Esophagus (tissue), 2 donors: ENCODE measurements around the gene HYAL2. TPM values are rescaled to one million over a fixed set of nuclear protein-coding genes. Genes with fewer than 3 reads are reported as not detected.

Source experiments
- H3K27ac ChIP-seq, 2 donors: one replicate each; pipeline ENCODE4 v1.5.1; 2013; ENCODE audit warnings: low read depth in 2 of 2, mild to moderate bottlenecking in 2 of 2, inconsistent platforms in 1 of 2, low read length in 1 of 2, moderate library complexity in 1 of 2
- H3K27me3 ChIP-seq, 2 donors: one replicate each; pipeline ENCODE4 v1.6.1; 2013; ENCODE audit warnings: low read length in 2 of 2, control low read depth in 1 of 2, mild to moderate bottlenecking in 1 of 2; ENCODE audit not compliant: insufficient read depth in 2 of 2, control insufficient read depth in 1 of 2
- H3K36me3 ChIP-seq, 2 donors: one replicate each; pipeline ENCODE4 v1.6.1; 2013; ENCODE audit warnings: low read length in 1 of 2; ENCODE audit not compliant: control insufficient read depth in 2 of 2, insufficient read depth in 2 of 2
- H3K4me1 ChIP-seq, 2 donors: one replicate each; pipeline ENCODE4 v1.6.1; 2013; ENCODE audit warnings: low read length in 1 of 2; ENCODE audit not compliant: control insufficient read depth in 2 of 2, insufficient read depth in 2 of 2
- H3K4me3 ChIP-seq, 2 donors: one replicate each; pipeline ENCODE4 v1.5.1; 2013; ENCODE audit warnings: low read length in 2 of 2, mild to moderate bottlenecking in 2 of 2, low read depth in 1 of 2, moderate library complexity in 1 of 2
- H3K9me3 ChIP-seq, 2 donors: one replicate each; pipeline ENCODE4 v1.6.1; 2013; ENCODE audit warnings: mild to moderate bottlenecking in 2 of 2, low read depth in 1 of 2, low read length in 1 of 2, moderate library complexity in 1 of 2; ENCODE audit not compliant: control insufficient read depth in 2 of 2, insufficient read depth in 1 of 2
- WGBS, 2 donors: extraction: QIAGEN DNeasy Blood & Tissue Kit; methylation state at CpG; one replicate each; pipeline ENCODE4 v1.1.7; 2013; 5-methylcytosine and 5-hydroxymethylcytosine counted together
- polyA plus RNA-seq, 2 donors: library from polyadenylated mRNA; stranded (reverse); fragments of 200-250 nt; gene quantifications; one replicate each; pipeline ENCODE4 v1.2.3, GENCODE V29; 2013
- donor health status: healthy with polysubstance abuse.
- donor health status: Bipolar disorder and iron deficiency.

HYAL2 gene
- polyA plus RNA-seq, 2 donors = 25.6 to 43.1 TPM

- Histone ChIP-seq H3K27ac (no peak overlapping the region), H3K27me3 (no peaks in the 10 kb centered on the region), H3K9me3 (no peaks in the 10 kb centered on the region), H3K4me3 (no peak overlapping the region), H3K4me1 (peaks cover 2 to 31% of the 10 kb centered on the region in 2 donors), H3K36me3 (peaks cover 0 to 4% of the 10 kb centered on the region in 2 donors)
- 86% methylated on average over 8 of the region's 8 CpGs for WGBS, 2 donors
Observed at GRCh38 chr3:50295553-50296431, 26.8 kb downstream of the HYAL2 start.

GRCh38 chr3:50294492-50295403 lies 27.8 kb downstream of the HYAL2 start:
- WGBS, 2 donors = 92 to 94% methylated on average over 22 of the region's 22 CpGs
- no peaks in the 10 kb centered on the region for H3K27me3 ChIP-seq
- peaks cover 4 to 11% of the 10 kb centered on the region in 2 donors for H3K36me3 ChIP-seq
- H3K27ac ChIP-seq = no peak overlapping the region
- no peaks in the 10 kb centered on the region for H3K9me3 ChIP-seq
- no peak overlapping the region for H3K4me3 ChIP-seq
- H3K4me1 ChIP-seq = peaks cover 2 to 22% of the 10 kb centered on the region in 2 donors

- Histone ChIP-seq H3K27me3 (no peaks in the 10 kb centered on the region), H3K36me3 (peaks cover 8 to 17% of the 10 kb centered on the region in 2 donors), H3K4me3 (no peak overlapping the region), H3K27ac (no peak overlapping the region), H3K4me1 (peaks cover 2 to 22% of the 10 kb centered on the region in 2 donors), H3K9me3 (no peaks in the 10 kb centered on the region)
- WGBS, 2 donors = 86 to 92% methylated on average over 4 of the region's 4 CpGs
Observed at GRCh38 chr3:50294089-50294488, 28.5 kb downstream of the HYAL2 start.

- H3K27me3 ChIP-seq = no peaks in the 10 kb centered on the region
- WGBS, 2 donors = 71 to 77% methylated on average over 12 of the region's 12 CpGs
- H3K9me3 ChIP-seq = no peaks in the 10 kb centered on the region
- H3K4me1 ChIP-seq = peaks cover 2 to 18% of the 10 kb centered on the region in 2 donors
- H3K36me3 ChIP-seq = peaks cover 14 to 26% of the 10 kb centered on the region in 2 donors
- peak overlapping the region; percentile 85 to 92 for H3K27ac ChIP-seq
- no peak overlapping the region for H3K4me3 ChIP-seq
Observed at GRCh38 chr3:50293079-50293801, 29.3 kb downstream of the HYAL2 start.

- peaks cover 14 to 32% of the 10 kb centered on the region in 2 donors for H3K36me3 ChIP-seq
- no peaks in the 10 kb centered on the region for H3K27me3 ChIP-seq
- peaks cover 2 to 18% of the 10 kb centered on the region in 2 donors for H3K4me1 ChIP-seq
- peak within 1 kb of the TSS; percentile 88 to 95 for H3K4me3 ChIP-seq
- H3K27ac ChIP-seq = peak within 1 kb of the TSS; percentile 85 to 92
- WGBS, 2 donors = 1% methylated on average over 66 to 67 of the region's 67 CpGs
- H3K9me3 ChIP-seq = no peaks in the 10 kb centered on the region
Observed at GRCh38 chr3:50292159-50293078, 30.1 kb downstream of the HYAL2 start, which contains the start of gene IFRD2. IFRD2 (minus strand) TSS chr3:50292429; CDS start chr3:50292274, 155 bp downstream.

DNA sequence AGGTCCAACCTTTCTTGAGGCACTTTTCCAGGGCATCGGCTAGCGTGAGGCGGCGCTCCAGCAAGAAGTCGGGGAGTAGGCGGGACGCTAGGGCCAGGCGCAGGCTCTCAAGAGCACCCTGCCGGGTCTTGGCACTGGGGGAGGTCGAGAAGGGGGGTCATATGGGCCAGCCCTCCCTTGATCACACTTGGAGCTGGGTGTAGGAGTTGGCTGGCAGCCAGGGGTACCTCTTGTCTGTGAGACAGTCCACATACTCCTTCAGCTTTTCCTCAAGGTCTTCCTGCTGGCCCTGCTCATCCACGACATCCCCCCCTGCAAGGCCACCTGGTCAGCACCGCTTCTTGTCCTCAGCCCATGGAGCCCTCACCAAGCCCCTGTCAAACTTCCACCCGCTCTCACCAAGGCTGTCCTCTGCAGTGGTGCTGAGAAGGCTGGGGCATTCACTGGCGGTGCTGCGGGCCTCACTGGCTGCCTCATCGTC lies 32.3 kb downstream of the HYAL2 start:
- no peak overlapping the region for H3K27ac ChIP-seq

GRCh38 chr3:50289130-50289529 lies 33.4 kb downstream of the HYAL2 start:
- peaks cover 2 to 18% of the 10 kb centered on the region in 2 donors for H3K4me1 ChIP-seq
- H3K9me3 ChIP-seq = no peaks in the 10 kb centered on the region
- no peaks in the 10 kb centered on the region for H3K27me3 ChIP-seq
- peaks cover 19 to 37% of the 10 kb centered on the region in 2 donors for H3K36me3 ChIP-seq
- H3K4me3 ChIP-seq = no peak overlapping the region
- H3K27ac ChIP-seq = no peak overlapping the region
- WGBS, 2 donors = 97% methylated on average over 6 of the region's 6 CpGs

More for the DNA sequence above, 32.3 kb downstream of the HYAL2 start:
- Histone ChIP-seq H3K4me3 (no peak overlapping the region), H3K36me3 (peaks cover 19 to 37% of the 10 kb centered on the region in 2 donors), H3K27me3 (no peaks in the 10 kb centered on the region), H3K9me3 (no peaks in the 10 kb centered on the region), H3K4me1 (peaks cover 2 to 18% of the 10 kb centered on the region in 2 donors)
- WGBS, 2 donors = 85 to 91% methylated on average over 16 of the region's 16 CpGs

DNA sequence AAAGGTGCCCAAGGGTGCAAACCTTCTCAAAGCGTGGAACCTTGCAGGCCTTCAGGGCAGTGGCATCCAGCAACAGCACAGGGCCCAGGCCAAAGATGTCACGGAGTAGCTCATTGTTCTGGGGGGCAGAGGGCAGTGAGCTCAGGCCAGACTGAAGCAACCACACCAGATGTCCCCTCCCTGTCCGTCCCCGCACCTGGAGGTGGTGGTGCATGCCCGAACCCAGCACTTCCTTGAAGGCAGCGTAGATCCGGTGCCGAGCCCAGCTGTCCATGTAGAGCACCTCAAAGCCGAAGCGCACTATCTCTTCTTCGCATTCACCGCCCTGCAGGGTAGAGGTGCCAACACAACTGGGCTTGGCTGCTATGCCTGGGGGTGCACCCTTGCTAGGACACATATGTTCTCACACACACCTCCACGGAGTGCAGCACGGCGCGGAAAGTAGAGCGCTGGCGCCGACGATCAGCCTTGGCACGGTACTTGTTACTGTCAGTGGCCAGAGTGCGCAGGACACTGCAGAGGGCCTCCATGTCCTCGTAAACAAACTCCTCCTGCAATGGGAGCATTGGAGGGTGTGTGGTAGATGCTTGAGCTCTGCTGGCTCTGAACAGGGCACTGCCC lies 34.0 kb downstream of the HYAL2 start:
- Histone ChIP-seq H3K27me3 (no peaks in the 10 kb centered on the region), H3K36me3 (peaks cover 19 to 37% of the 10 kb centered on the region in 2 donors)
- WGBS, 2 donors = 89 to 91% methylated on average over 23 of the region's 23 CpGs

More for the DNA sequence above, 34.0 kb downstream of the HYAL2 start:
- no peak overlapping the region for H3K4me3 ChIP-seq
- H3K27ac ChIP-seq = no peak overlapping the region
- no peaks in the 10 kb centered on the region for H3K9me3 ChIP-seq
- H3K4me1 ChIP-seq = peaks cover 2 to 18% of the 10 kb centered on the region in 2 donors
